K562 (cell line): ENCODE data around the gene SLX9. TPM values are rescaled to one million over a fixed set of nuclear protein-coding genes. Genes with fewer than 3 reads are reported as not detected.

Experiments
- ATAC-seq: fragments of 200-7000 bp; cut with Tn5 transposase; 3 replicates; pipeline ENCODE4 v1.9.1; 2020; ENCODE audit warnings: moderate library complexity
- BruUV-seq: library from RNA; stranded (reverse); fragments of 400-500 nt; replicated peaks from 2 replicates; lab custom pipeline; 2021; lab: Mats Ljungman, UMichigan
- CTCF ChIA-PET: fragments of 300-600 bp; formaldehyde crosslinking; extraction: SDS; loops from one replicate; lab custom pipeline; 2021; ENCODE audit warnings: low intra/inter-chr PET ratio; lab: Yijun Ruan, JAX
- POLR2A ChIA-PET: fragments of 300-600, 350-650 bp; sonication (Branson Sonifier 250); formaldehyde crosslinking; extraction: SDS; loops from one replicate; lab custom pipeline; 2021; ENCODE audit warnings: antibody characterized with exemption, inconsistent platforms; lab: Yijun Ruan, JAX
- DNase-seq, 4 experiments: peaks; one replicate each; pipeline versions ENCODE4 v3.0.0 to v3.0.0-alpha.2; 2011 to 2018; ENCODE audit warnings: low spot score in 3 of 4, mixed read lengths in 3 of 4; ENCODE audit errors: extremely low read depth in 1 of 4
- FAIRE-seq: peaks from 2 replicates; lab custom pipeline; 2011; peaks lifted over from hg19 to GRCh38; lab: Jason Lieb, UNC
- H2AFZ ChIP-seq: 2 replicates; pipeline ENCODE4 v1.6.0; 2011; ENCODE audit warnings: low read depth, low read length, control low read depth, inconsistent platforms
- H3K27ac ChIP-seq: fragments of 200-600 bp; 3 replicates; pipeline ENCODE4 v1.8.0; 2011; ENCODE audit warnings: low read depth, mild to moderate bottlenecking, control low read depth, inconsistent platforms, low read length, moderate library complexity, mixed read lengths; ENCODE audit errors: extremely low read depth
- H3K27me3 ChIP-seq, 2 experiments: fragments of 300-600 bp in 1 of 2; 2 replicates in 1 of 2; 3 replicates in 1 of 2; pipeline versions ENCODE4 v1.6.0 to v1.8.0; 2011; ENCODE audit warnings: inconsistent platforms in 2 of 2, low read length in 2 of 2, mild to moderate bottlenecking in 1 of 2, mixed read lengths in 1 of 2, moderate library complexity in 1 of 2; ENCODE audit not compliant: control insufficient read depth in 2 of 2, insufficient read depth in 2 of 2
- H3K36me3 ChIP-seq: fragments of 300-600 bp; 3 replicates; pipeline ENCODE4 v1.8.0; 2011; ENCODE audit warnings: mild to moderate bottlenecking, low read length, inconsistent platforms; ENCODE audit not compliant: control insufficient read depth, insufficient read depth
- H3K4me1 ChIP-seq, 2 experiments: fragments of 200-600 bp in 1 of 2; replicated peaks in 1 of 2; 2 replicates in 1 of 2; 3 replicates in 1 of 2; pipeline versions ENCODE4 v1.5.1 to v1.8.0; 2011; ENCODE audit warnings: inconsistent platforms in 2 of 2, low read length in 2 of 2, mild to moderate bottlenecking in 1 of 2, mixed read lengths in 1 of 2, moderate library complexity in 1 of 2; ENCODE audit not compliant: control insufficient read depth in 2 of 2, insufficient read depth in 2 of 2
- H3K4me2 ChIP-seq: 2 replicates; pipeline ENCODE4 v1.6.1; 2011; ENCODE audit warnings: low read length, control low read depth, inconsistent platforms, mixed read lengths; ENCODE audit not compliant: insufficient read depth
- H3K4me3 ChIP-seq: fragments of 200-600 bp; sonication (generic), shearing (Covaris generic); 2 replicates; pipeline ENCODE4 v1.5.1; 2016; ENCODE audit warnings: control low read depth, inconsistent platforms
- H3K79me2 ChIP-seq: fragments of 200-600 bp; 3 replicates; pipeline ENCODE4 v1.8.0; 2011; ENCODE audit warnings: low read length, inconsistent platforms; ENCODE audit not compliant: control insufficient read depth, insufficient read depth
- H3K9ac ChIP-seq, 2 experiments: 2 replicates each; pipeline versions ENCODE4 v1.6.0 to v1.6.1; 2011; ENCODE audit warnings: low read depth in 2 of 2, low read length in 2 of 2, control low read depth in 1 of 2, inconsistent platforms in 1 of 2, mild to moderate bottlenecking in 1 of 2, mixed read lengths in 1 of 2; ENCODE audit not compliant: insufficient read depth in 1 of 2
- H3K9me1 ChIP-seq: one replicate; pipeline ENCODE4 v1.6.0; 2011; ENCODE audit warnings: inconsistent platforms, mild to moderate bottlenecking, low read length, moderate library complexity; ENCODE audit not compliant: control insufficient read depth, insufficient read depth
- H3K9me3 ChIP-seq: replicated peaks from 2 replicates; pipeline ENCODE4 v1.5.1; 2011; ENCODE audit warnings: low read depth, low read length, inconsistent platforms; ENCODE audit not compliant: control insufficient read depth, insufficient read depth
- H4K20me1 ChIP-seq: replicated peaks from 2 replicates; pipeline ENCODE4 v1.6.1; 2011; ENCODE audit warnings: low read length, inconsistent platforms, mixed read lengths; ENCODE audit not compliant: control insufficient read depth, insufficient read depth
- GTF2E2 ChIP-seq: fragments of 200-800 bp; sonication (Bioruptor generic); IDR thresholded peaks from 2 replicates; pipeline ENCODE4 v1.6.1; 2016; ENCODE audit warnings: missing genetic modification characterization, missing compliant biosample characterization
- MYBL2 ChIP-seq, 2 experiments: fragments of 450-650 bp in 1 of 2; sonication (generic) in 1 of 2; formaldehyde crosslinking in 1 of 2; IDR thresholded peaks; 2 replicates each; pipeline versions ENCODE4 v1.6.1 to v1.8.1; 2017 to 2022; ENCODE audit warnings: borderline replicate concordance in 1 of 2, inconsistent platforms in 1 of 2, low read depth in 1 of 2, mild to moderate bottlenecking in 1 of 2, missing genetic modification reagents in 1 of 2, moderate library complexity in 1 of 2
- NRF1 ChIP-seq, 2 experiments: fragments of 450-650 bp; IDR thresholded peaks in 1 of 2; conservative IDR thresholded peaks in 1 of 2; 2 replicates each; pipeline ENCODE4 v1.6.1; 2014; ENCODE audit warnings: mild to moderate bottlenecking in 2 of 2
- WGBS: fragments of 100-300 bp; shearing (Covaris generic); methylation state at CpG from one replicate; pipeline ENCODE4 v1.1.6; 2016; ENCODE audit warnings: low coverage, mixed read lengths; ENCODE audit not compliant: insufficient coverage; ENCODE audit errors: missing lambda C conversion rate; 5-methylcytosine and 5-hydroxymethylcytosine counted together
- in situ Hi-C: fragments of 300-500 bp; cut with MboI; formaldehyde crosslinking; loops from 4 replicates; pipeline ENCODE4 v1.15.0; 2018; ENCODE audit warnings: inconsistent platforms, mixed read lengths
- intact Hi-C: fragments of 100-400 bp; cut with micrococcal nuclease; formaldehyde crosslinking; loops from 2 replicates; pipeline ENCODE4 v1.14.2; 2022
- polyA plus RNA-seq, 8 experiments: library from polyadenylated mRNA; depleted of rRNA in 4 of 8; stranded (reverse) in 5 of 8; unstranded in 3 of 8; fragments of >200 nt; fragmentation: Nextera tagmentation in 2 of 8; fragmentation: Illumina TruSeq in 1 of 8; extraction: Ambion mirVana in 2 of 8; extraction: Trizol in 1 of 8; gene quantifications; 2 replicates each; pipeline versions ENCODE4 v1.2.1 to v1.2.3, GENCODE V29; 2011 to 2014; ENCODE audit warnings: inconsistent platforms in 1 of 8, missing spikeins in 1 of 8
- total RNA-seq, 7 experiments: library from RNA; depleted of rRNA in 6 of 7; stranded (reverse); fragments of >200 nt in 6 of 7; fragmentation: Illumina TruSeq in 2 of 7; extraction: Trizol in 2 of 7; gene quantifications; 2 replicates each; pipeline versions ENCODE4 v1.2.1 to v1.2.3, GENCODE V29; 2011 to 2021; ENCODE audit warnings: low replicate concordance in 1 of 7

The SLX9 gene
- total and polyA plus RNA-seq, 9 of the 15 experiments (the other 6 are each of a cell fraction or from before 2014, with no cell fraction given), result 1.2 to 75.5 (median 16.5) TPM

GRCh38 chr21:44998621-44999427, 59.0 kb downstream of the SLX9 start:
- no peak overlapping the region for H3K4me2 ChIP-seq
- no peak for ATAC-seq
- H3K27ac ChIP-seq, result no peak overlapping the region
- in situ Hi-C loops (no loop called here), intact Hi-C loops (no loop called here)
- H3K4me3 ChIP-seq, result no peak overlapping the region
- no peak for TF ChIP-seq MYBL2 (IDR thresholded peaks at IDR 0.05; ENCODE audit: low read depth)
- no peak for TF ChIP-seq MYBL2 (CRISPR knock-in tag; IDR thresholded peaks at IDR 0.05; ENCODE audit: borderline replicate concordance)
- TF ChIP-seq, all 486 proteins: peak for 0
- Histone ChIP-seq H3K36me3 (no peaks in the 10 kb centered on the region), H2AFZ (no peak overlapping the region), H3K9ac (no peak overlapping the region), H3K4me1 (peaks cover 0 to 65% of the 10 kb centered on the region in 2 experiments; a peak in 1 of 5 replicates), H4K20me1 (peaks cover 25% of the 10 kb centered on the region; the same call in 1 of the 2 replicates), H3K9me3 (no peaks in the 10 kb centered on the region), H3K79me2 (no peaks in the 10 kb centered on the region), H3K27me3 (peaks cover 24 to 72% of the 10 kb centered on the region in 2 experiments; a peak in 4 of 5 replicates), H3K9me1 (no peaks in the 10 kb centered on the region)
- WGBS, result 11% methylated on average over 32 of the region's 32 CpGs
- FAIRE-seq, result no peak
- CTCF ChIA-PET, result no interaction called here
- POLR2A ChIA-PET, result interaction anchor here (0.6 to 1.6 kb wide), 4 partner anchors 10 to 129 kb away, joined by 3 to 5 read pairs (median 4); no protein-coding TSS in a partner anchor
- no TSS peak for BruUV-seq
- no peak for DNase-seq

GRCh38 chr21:44999428-44999971, 59.7 kb downstream of the SLX9 start:
- ChIA-PET POLR2A (interaction anchor here (0.6 to 1.6 kb wide), 4 partner anchors 11 to 128 kb away, joined by 3 to 5 read pairs (median 4); no protein-coding TSS in a partner anchor), CTCF (no interaction called here)
- no peaks in the 10 kb centered on the region for H3K9me1 ChIP-seq
- no TSS peak for BruUV-seq
- no peaks in the 10 kb centered on the region for H3K36me3 ChIP-seq
- no peaks in the 10 kb centered on the region for H3K9me3 ChIP-seq
- FAIRE-seq (no peak), ATAC-seq (no peak), DNase-seq (no peak)
- H3K79me2 ChIP-seq, result no peaks in the 10 kb centered on the region
- peaks cover under 1 to 69% of the 10 kb centered on the region in 2 experiments; a peak in 3 of 5 replicates for H3K4me1 ChIP-seq
- in situ Hi-C loops, result no loop called here
- no peak overlapping the region for H2AFZ ChIP-seq
- H3K4me2 ChIP-seq, result no peak overlapping the region
- H3K9ac ChIP-seq, result no peak overlapping the region
- peaks cover 22 to 71% of the 10 kb centered on the region in 2 experiments; a peak in 4 of 5 replicates for H3K27me3 ChIP-seq
- no peak overlapping the region for H3K4me3 ChIP-seq
- H4K20me1 ChIP-seq, result peaks cover 25% of the 10 kb centered on the region; the same call in 1 of the 2 replicates
- intact Hi-C loops, result no loop called here
- H3K27ac ChIP-seq, result no peak overlapping the region
- WGBS, result 8% methylated on average over 17 of the region's 17 CpGs
- TF ChIP-seq GTF2E2 (tag) (no peak), NRF1 (conservative IDR thresholded peaks at IDR 0.05 in 1 of 2, IDR thresholded peaks at IDR 0.05 in 1 of 2) (peak; percentile 65 to 67)
